ENCODE measurements around the gene GALC. TPM values are rescaled to one million over a fixed set of nuclear protein-coding genes. Genes with fewer than 3 reads are reported as not detected.

GALC gene
- total RNA-seq, 1 donor = 28.0 TPM

- H3K27me3 ChIP-seq (ENCODE audit: insufficient read depth, low read length) = peaks cover 20% of the 10 kb centered on the region
- no peaks in the 10 kb centered on the region for H3K9me3 ChIP-seq (ENCODE audit: low read depth, low read length)
- no peak overlapping the region for H3K4me3 ChIP-seq (ENCODE audit: low read length)
- no peaks in the 10 kb centered on the region for H3K4me1 ChIP-seq (ENCODE audit: insufficient read depth, low read length)
Observed at GRCh38 chr14:87896393-87897380, 96.3 kb downstream of the GALC start.

- no peaks in the 10 kb centered on the region for H3K9me3 ChIP-seq (ENCODE audit: low read depth, low read length)
- no peaks in the 10 kb centered on the region for H3K4me1 ChIP-seq (ENCODE audit: insufficient read depth, low read length)
- peaks cover 19% of the 10 kb centered on the region for H3K27me3 ChIP-seq (ENCODE audit: insufficient read depth, low read length)
- H3K4me3 ChIP-seq (ENCODE audit: low read length) = no peak overlapping the region
Observed at GRCh38 chr14:87894920-87895319, 98.1 kb downstream of the GALC start.

GRCh38 chr14:87892763-87893162 lies 100.2 kb downstream of the GALC start:
- Histone ChIP-seq H3K9me3 (ENCODE audit: low read depth, low read length) (no peaks in the 10 kb centered on the region), H3K4me3 (ENCODE audit: low read length) (no peak overlapping the region), H3K4me1 (ENCODE audit: insufficient read depth, low read length) (no peaks in the 10 kb centered on the region), H3K27me3 (ENCODE audit: insufficient read depth, low read length) (peaks cover 7% of the 10 kb centered on the region)

GRCh38 chr14:87888136-87888999 lies 104.6 kb downstream of the GALC start:
- Histone ChIP-seq H3K4me3 (ENCODE audit: low read length) (no peak overlapping the region), H3K9me3 (ENCODE audit: low read depth, low read length) (no peaks in the 10 kb centered on the region), H3K27me3 (ENCODE audit: insufficient read depth, low read length) (no peaks in the 10 kb centered on the region), H3K4me1 (ENCODE audit: insufficient read depth, low read length) (no peaks in the 10 kb centered on the region)

GRCh38 chr14:87883750-87884149 lies 109.2 kb downstream of the GALC start:
- Histone ChIP-seq H3K27me3 (ENCODE audit: insufficient read depth, low read length) (no peaks in the 10 kb centered on the region), H3K4me3 (ENCODE audit: low read length) (no peak overlapping the region), H3K9me3 (ENCODE audit: low read depth, low read length) (no peaks in the 10 kb centered on the region), H3K4me1 (ENCODE audit: insufficient read depth, low read length) (no peaks in the 10 kb centered on the region)

Other genes with a start within 250 kb of the GALC start
- 30.2 TPM for gene GPR65, start 12.0 kb upstream of the GALC start, total RNA-seq

All from mononuclear cell (primary cell).